Endothelial cell of umbilical vein (primary cell): ENCODE measurements around the gene SPON1. TPM values are rescaled to one million over a fixed set of nuclear protein-coding genes. Genes with fewer than 3 reads are reported as not detected.

Source experiments
- BruUV-seq: library from RNA; stranded (reverse); fragments of 400-500 nt; replicated peaks from 2 replicates; lab custom pipeline; 2021; lab: Mats Ljungman, UMichigan
- CTCF ChIA-PET: fragments of 300-600, 350-600 bp; sonication (Branson Sonifier 250); formaldehyde crosslinking; loops from one replicate; lab custom pipeline; 2021; ENCODE audit warnings: antibody characterized with exemption, inconsistent platforms; lab: Charles Lee
- POLR2A ChIA-PET: fragments of 300-600, 350-600 bp; sonication (Branson Sonifier 250); formaldehyde crosslinking; loops from one replicate; lab custom pipeline; 2021; ENCODE audit warnings: antibody characterized with exemption, inconsistent platforms; lab: Charles Lee
- DNase-seq: peaks from one replicate; pipeline ENCODE4 v3.0.0-alpha.2; 2011; ENCODE audit warnings: low read depth, low spot score
- FAIRE-seq: peaks from 2 replicates; lab custom pipeline; 2011; peaks lifted over from hg19 to GRCh38; lab: Jason Lieb, UNC
- H2AFZ ChIP-seq: 2 replicates; pipeline ENCODE4 v1.6.0; 2012; ENCODE audit warnings: low read depth, low read length, control low read depth, inconsistent platforms
- H3K27ac ChIP-seq: 2 replicates; pipeline ENCODE4 v1.5.1; 2011; ENCODE audit warnings: low read depth, mild to moderate bottlenecking, control low read depth, low read length, moderate library complexity; ENCODE audit not compliant: insufficient read depth
- H3K27me3 ChIP-seq, 2 experiments: 2 replicates each; pipeline versions ENCODE4 v1.6.0 to v1.6.1; 2011; ENCODE audit warnings: low read length in 2 of 2, mixed read lengths in 1 of 2; ENCODE audit not compliant: control insufficient read depth in 2 of 2, insufficient read depth in 2 of 2
- H3K36me3 ChIP-seq, 2 experiments: 2 replicates in 1 of 2; 3 replicates in 1 of 2; pipeline ENCODE4 v1.5.1; 2011; ENCODE audit warnings: low read length in 2 of 2, mild to moderate bottlenecking in 1 of 2, moderate library complexity in 1 of 2; ENCODE audit not compliant: control insufficient read depth in 2 of 2, insufficient read depth in 2 of 2; ENCODE audit errors: extremely low read depth in 1 of 2
- H3K4me1 ChIP-seq: 3 replicates; pipeline ENCODE4 v1.5.1; 2011; ENCODE audit warnings: mild to moderate bottlenecking, low read length; ENCODE audit not compliant: control insufficient read depth, insufficient read depth; ENCODE audit errors: extremely low read depth
- H3K4me2 ChIP-seq: 2 replicates; pipeline ENCODE4 v1.6.1; 2011; ENCODE audit warnings: low read length, control low read depth, mixed read lengths; ENCODE audit not compliant: insufficient read depth
- H3K4me3 ChIP-seq, 3 experiments: fragments of 200-600 bp in 1 of 3; sonication (generic), shearing (Covaris generic) in 1 of 3; replicated peaks in 1 of 3; 2 replicates each; pipeline ENCODE4 v1.5.1; 2011 to 2016; ENCODE audit warnings: control low read depth in 3 of 3, low read length in 3 of 3, mild to moderate bottlenecking in 2 of 3, inconsistent platforms in 1 of 3, low read depth in 1 of 3, moderate library complexity in 1 of 3; ENCODE audit not compliant: insufficient read depth in 1 of 3
- H3K79me2 ChIP-seq: 2 replicates; pipeline ENCODE4 v1.6.0; 2012; ENCODE audit warnings: low read length, inconsistent platforms; ENCODE audit not compliant: control insufficient read depth, insufficient read depth
- H3K9ac ChIP-seq: replicated peaks from 2 replicates; pipeline ENCODE3; 2011; ENCODE audit warnings: low read length, control low read depth; ENCODE audit not compliant: insufficient read depth; ENCODE audit errors: extremely low read depth
- H3K9me1 ChIP-seq: replicated peaks from 3 replicates; pipeline ENCODE4 v1.6.0; 2011; ENCODE audit warnings: mild to moderate bottlenecking, low read length; ENCODE audit not compliant: control insufficient read depth, insufficient read depth; ENCODE audit errors: extremely low read depth
- H3K9me3 ChIP-seq: replicated peaks from 2 replicates; pipeline ENCODE4 v1.5.1; 2012; ENCODE audit warnings: low read length, inconsistent platforms; ENCODE audit not compliant: control insufficient read depth, insufficient read depth
- H4K20me1 ChIP-seq: replicated peaks from 2 replicates; pipeline ENCODE3; 2011; ENCODE audit warnings: mild to moderate bottlenecking, low read length; ENCODE audit not compliant: control insufficient read depth, insufficient read depth; ENCODE audit errors: extremely low read depth
- EZH2 ChIP-seq: IDR thresholded peaks from 2 replicates; pipeline ENCODE4 v1.6.1; 2012; ENCODE audit warnings: borderline replicate concordance, low read depth, mild to moderate bottlenecking, moderate library complexity, low read length, inconsistent platforms; ENCODE audit not compliant: severe bottlenecking
- FOS ChIP-seq: IDR thresholded peaks from 2 replicates; pipeline ENCODE4 v1.6.1; 2011; ENCODE audit warnings: mild to moderate bottlenecking, low read length, moderate library complexity, borderline replicate concordance; ENCODE audit not compliant: insufficient read depth
- GATA2 ChIP-seq: IDR thresholded peaks from 2 replicates; pipeline ENCODE4 v1.7.0; 2011; ENCODE audit warnings: low read depth, mild to moderate bottlenecking, moderate library complexity, mixed read lengths, low read length; ENCODE audit not compliant: insufficient read length, insufficient read depth
- MAX ChIP-seq: IDR thresholded peaks from 2 replicates; pipeline ENCODE4 v1.6.1; 2011; ENCODE audit not compliant: insufficient read depth, insufficient read length
- MYC ChIP-seq: IDR thresholded peaks from one replicate; pipeline ENCODE4 v1.6.1; 2011; ENCODE audit warnings: mild to moderate bottlenecking, low read depth, low read length
- POLR2A ChIP-seq: IDR thresholded peaks from 2 replicates; pipeline ENCODE4 v1.6.1; 2012; ENCODE audit warnings: low read depth, mild to moderate bottlenecking, control low read depth, low read length
- POLR2AphosphoS5 ChIP-seq: IDR thresholded peaks from 2 replicates; pipeline ENCODE4 v1.6.1; 2012; ENCODE audit warnings: low read depth, mild to moderate bottlenecking, control low read depth, low read length, moderate library complexity; ENCODE audit not compliant: insufficient read depth
- dilution Hi-C: fragments of 300-500 bp; cut with MboI; formaldehyde crosslinking; loops from one replicate; pipeline ENCODE4 v1.15.0; 2019; ENCODE audit warnings: low sequenced_read_pairs; ENCODE audit not compliant: extremely low pct_ligation_motif_present
- intact Hi-C: fragments of 100-400 bp; cut with micrococcal nuclease; formaldehyde crosslinking; loops from one replicate; pipeline ENCODE4 v1.10.0; 2022
- polyA plus RNA-seq, 4 experiments: library from polyadenylated mRNA; depleted of rRNA in 3 of 4; stranded (reverse) in 3 of 4; unstranded in 1 of 4; fragments of >200 nt; gene quantifications; 2 replicates each; pipeline versions ENCODE4 v1.2.1 to v1.2.3, GENCODE V29; 2011 to 2012; ENCODE audit warnings: missing spikeins in 1 of 4
- total RNA-seq: library from RNA; stranded (reverse); gene quantifications from 2 replicates; pipeline ENCODE4 v1.2.3, GENCODE V29; 2021
- TF ChIP-seq, protein P1 (sequence below), 2 donors: IDR thresholded peaks; 1 replicate in 1 of 2; 2 replicates in 1 of 2; pipeline ENCODE4 v1.5.1; 2011; ENCODE audit warnings: low read length in 2 of 2, mild to moderate bottlenecking in 2 of 2, moderate library complexity in 2 of 2, control low read depth in 1 of 2, inconsistent platforms in 1 of 2, low read depth in 1 of 2; ENCODE audit not compliant: insufficient read depth in 1 of 2; ENCODE audit errors: extremely low read depth in 1 of 2

The SPON1 gene
- total and polyA plus RNA-seq, 2 donors (not counting 3 experiments of a cell fraction or from before 2014, with no cell fraction given) = 0.31 TPM; not detected in 1

DNA sequence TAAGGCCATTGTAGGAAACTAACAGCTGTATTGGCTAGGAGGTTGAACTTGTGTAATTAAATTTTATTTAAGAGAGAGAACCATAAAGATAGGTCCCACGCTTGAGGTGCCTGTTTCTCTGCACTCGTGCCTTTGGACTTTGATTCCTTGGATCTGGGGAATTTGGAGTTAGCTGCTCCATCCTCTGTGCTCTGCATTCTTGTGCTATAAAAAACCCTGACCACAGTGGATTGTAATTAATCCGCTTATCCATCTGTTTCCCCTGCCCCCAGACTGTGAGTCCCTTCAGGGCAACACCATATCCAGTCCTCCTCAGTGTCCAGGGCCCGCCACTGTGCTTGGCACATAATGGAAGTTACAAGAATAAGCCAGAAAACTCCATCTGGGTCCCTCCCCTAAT, 169.8 kb downstream of the SPON1 start:
- no peak overlapping the region for H3K4me3 ChIP-seq
- no TSS peak for BruUV-seq
- CTCF ChIA-PET = no interaction called here

More for the DNA sequence above, 169.8 kb downstream of the SPON1 start:
- Histone ChIP-seq H3K27me3 (no peaks in the 10 kb centered on the region), H3K9me3 (no peaks in the 10 kb centered on the region), H3K4me1 (no peaks in the 10 kb centered on the region), H3K36me3 (no peaks in the 10 kb centered on the region), H4K20me1 (no peaks in the 10 kb centered on the region), H3K27ac (no peak overlapping the region), H3K79me2 (no peaks in the 10 kb centered on the region), H3K9me1 (no peaks in the 10 kb centered on the region), H3K4me2 (no peak overlapping the region), H3K9ac (no peak overlapping the region), H2AFZ (no peak overlapping the region)
- POLR2A ChIA-PET = no interaction called here
- intact Hi-C loops = no loop called here
- FAIRE-seq (no peak), DNase-seq (no peak)
- dilution Hi-C loops = no loop called here
- TF ChIP-seq GATA2 (no peak), FOS (no peak), MYC (no peak), POLR2A (no peak), MAX (no peak), EZH2 (no peak), POLR2AphosphoS5 (no peak)
- TF ChIP-seq, protein P1, sequence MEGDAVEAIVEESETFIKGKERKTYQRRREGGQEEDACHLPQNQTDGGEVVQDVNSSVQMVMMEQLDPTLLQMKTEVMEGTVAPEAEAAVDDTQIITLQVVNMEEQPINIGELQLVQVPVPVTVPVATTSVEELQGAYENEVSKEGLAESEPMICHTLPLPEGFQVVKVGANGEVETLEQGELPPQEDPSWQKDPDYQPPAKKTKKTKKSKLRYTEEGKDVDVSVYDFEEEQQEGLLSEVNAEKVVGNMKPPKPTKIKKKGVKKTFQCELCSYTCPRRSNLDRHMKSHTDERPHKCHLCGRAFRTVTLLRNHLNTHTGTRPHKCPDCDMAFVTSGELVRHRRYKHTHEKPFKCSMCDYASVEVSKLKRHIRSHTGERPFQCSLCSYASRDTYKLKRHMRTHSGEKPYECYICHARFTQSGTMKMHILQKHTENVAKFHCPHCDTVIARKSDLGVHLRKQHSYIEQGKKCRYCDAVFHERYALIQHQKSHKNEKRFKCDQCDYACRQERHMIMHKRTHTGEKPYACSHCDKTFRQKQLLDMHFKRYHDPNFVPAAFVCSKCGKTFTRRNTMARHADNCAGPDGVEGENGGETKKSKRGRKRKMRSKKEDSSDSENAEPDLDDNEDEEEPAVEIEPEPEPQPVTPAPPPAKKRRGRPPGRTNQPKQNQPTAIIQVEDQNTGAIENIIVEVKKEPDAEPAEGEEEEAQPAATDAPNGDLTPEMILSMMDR (IDR thresholded peaks at IDR 0.05; ENCODE audit: extremely low read depth in 1 of 2, insufficient read depth in 1 of 2, low read depth in 1 of 2, low read length in 2 of 2) = no peak
